Astrocyte (in vitro differentiated cells and primary cell): ENCODE measurements around the gene FN1. TPM values are rescaled to one million over a fixed set of nuclear protein-coding genes. Genes with fewer than 3 reads are reported as not detected.

Experiments used
- DNase-seq: peaks from one replicate; pipeline ENCODE4 v3.0.0-alpha.2; 2010; ENCODE audit warnings: low read depth
- FAIRE-seq: peaks from 2 replicates; lab custom pipeline; 2011; peaks lifted over from hg19 to GRCh38; lab: Jason Lieb, UNC
- H2AFZ ChIP-seq: 2 replicates; pipeline ENCODE4 v1.6.0; 2012; ENCODE audit warnings: low read depth, low read length, inconsistent platforms
- H3K27ac ChIP-seq: 2 replicates; pipeline ENCODE4 v1.5.1; 2011; ENCODE audit warnings: low read depth, low read length, inconsistent platforms
- H3K27me3 ChIP-seq: 2 replicates; pipeline ENCODE4 v1.6.0; 2011; ENCODE audit warnings: low read length, inconsistent platforms; ENCODE audit not compliant: insufficient read depth
- H3K36me3 ChIP-seq: 2 replicates; pipeline ENCODE4 v1.5.1; 2011; ENCODE audit warnings: low read length, inconsistent platforms; ENCODE audit not compliant: insufficient read depth
- H3K4me1 ChIP-seq: 2 replicates; pipeline ENCODE4 v1.5.1; 2011; ENCODE audit warnings: low read length, inconsistent platforms; ENCODE audit not compliant: insufficient read depth
- H3K4me2 ChIP-seq: 2 replicates; pipeline ENCODE4 v1.6.0; 2012; ENCODE audit warnings: low read length, inconsistent platforms
- H3K4me3 ChIP-seq: 2 replicates; pipeline ENCODE4 v1.5.1; 2011; ENCODE audit warnings: low read depth, mild to moderate bottlenecking, low read length, inconsistent platforms; ENCODE audit not compliant: insufficient read depth
- H3K79me2 ChIP-seq: 2 replicates; pipeline ENCODE4 v1.6.0; 2012; ENCODE audit warnings: mild to moderate bottlenecking, low read length, inconsistent platforms; ENCODE audit not compliant: insufficient read depth
- H3K9ac ChIP-seq: 2 replicates; pipeline ENCODE4 v1.6.0; 2012; ENCODE audit warnings: mild to moderate bottlenecking, low read length, inconsistent platforms
- H3K9me3 ChIP-seq: 2 replicates; pipeline ENCODE4 v1.5.1; 2012; ENCODE audit warnings: low read depth, mild to moderate bottlenecking, low read length, inconsistent platforms; ENCODE audit not compliant: insufficient read depth
- H4K20me1 ChIP-seq: 2 replicates; pipeline ENCODE4 v1.6.0; 2012; ENCODE audit warnings: low read length, inconsistent platforms; ENCODE audit not compliant: insufficient read depth
- H3K27ac Mint-ChIP-seq: one replicate; pipeline ENCODE4 v1.8.0; 2021; ENCODE audit warnings: mild to moderate bottlenecking, mixed read lengths; ENCODE audit not compliant: unreplicated experiment
- H3K27me3 Mint-ChIP-seq: one replicate; pipeline ENCODE4 v1.8.0; 2021; ENCODE audit warnings: low read depth, mixed read lengths; ENCODE audit not compliant: unreplicated experiment
- H3K36me3 Mint-ChIP-seq: one replicate; pipeline ENCODE4 v1.8.0; 2021; ENCODE audit warnings: low read depth, mixed read lengths; ENCODE audit not compliant: unreplicated experiment
- H3K4me1 Mint-ChIP-seq: one replicate; pipeline ENCODE4 v1.8.0; 2021; ENCODE audit warnings: low read depth, mixed read lengths; ENCODE audit not compliant: unreplicated experiment
- H3K4me3 Mint-ChIP-seq: one replicate; pipeline ENCODE4 v1.8.0; 2021; ENCODE audit warnings: mild to moderate bottlenecking, moderate library complexity, mixed read lengths; ENCODE audit not compliant: unreplicated experiment
- H3K9me3 Mint-ChIP-seq: one replicate; pipeline ENCODE4 v1.8.0; 2021; ENCODE audit warnings: mild to moderate bottlenecking, mixed read lengths; ENCODE audit not compliant: unreplicated experiment
- EZH2 ChIP-seq: IDR thresholded peaks from 2 replicates; pipeline ENCODE4 v1.6.1; 2012; ENCODE audit warnings: mild to moderate bottlenecking, low read length, inconsistent platforms; ENCODE audit not compliant: insufficient read depth
- total RNA-seq: library from RNA; stranded (reverse); gene quantifications from 2 replicates; pipeline ENCODE4 v1.2.1, GENCODE V29; 2021
- TF ChIP-seq, protein P1 (sequence below): IDR thresholded peaks from 2 replicates; pipeline ENCODE4 v1.5.1; 2011; ENCODE audit warnings: low read depth, mild to moderate bottlenecking, inconsistent platforms, low read length, moderate library complexity; ENCODE audit not compliant: insufficient read depth

FN1 gene
- total RNA-seq, 1 donor from 2014 or later, result 17,010 TPM

DNA sequence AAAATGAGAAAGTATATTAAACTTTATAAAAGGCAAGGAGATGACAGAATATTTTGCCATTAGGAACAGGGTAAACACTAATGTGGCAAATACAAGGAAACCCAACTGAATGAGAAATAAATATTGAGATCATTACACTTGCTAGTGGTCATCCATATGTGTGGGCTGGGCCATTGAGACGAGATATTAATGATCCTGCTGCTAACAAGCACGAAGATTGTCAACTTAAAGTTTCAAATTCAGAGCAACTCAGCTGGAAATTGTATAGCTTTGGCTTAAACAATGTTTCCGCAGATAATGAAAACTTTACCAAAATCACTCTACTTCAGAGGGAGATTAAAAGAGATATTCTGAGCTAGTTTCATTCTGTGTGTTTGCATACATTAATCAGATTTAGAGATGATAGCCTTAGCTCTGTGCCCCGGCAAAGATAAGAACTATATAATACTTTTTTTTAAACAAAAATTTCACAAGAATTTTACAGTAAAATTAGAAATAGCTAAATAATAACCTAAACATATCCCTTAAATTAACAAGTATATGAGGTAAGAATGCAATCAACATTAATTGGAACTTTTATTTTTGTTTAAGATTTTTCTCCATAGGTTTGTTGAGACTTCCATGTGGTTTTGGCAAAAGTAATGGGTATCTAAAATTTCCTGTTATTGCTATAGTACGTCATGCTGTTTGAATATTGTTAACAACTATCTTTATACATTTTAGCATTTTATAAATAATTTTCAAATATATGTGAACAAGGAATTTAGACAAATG, 40.0 kb downstream of the FN1 start:
- TF ChIP-seq, protein P1, sequence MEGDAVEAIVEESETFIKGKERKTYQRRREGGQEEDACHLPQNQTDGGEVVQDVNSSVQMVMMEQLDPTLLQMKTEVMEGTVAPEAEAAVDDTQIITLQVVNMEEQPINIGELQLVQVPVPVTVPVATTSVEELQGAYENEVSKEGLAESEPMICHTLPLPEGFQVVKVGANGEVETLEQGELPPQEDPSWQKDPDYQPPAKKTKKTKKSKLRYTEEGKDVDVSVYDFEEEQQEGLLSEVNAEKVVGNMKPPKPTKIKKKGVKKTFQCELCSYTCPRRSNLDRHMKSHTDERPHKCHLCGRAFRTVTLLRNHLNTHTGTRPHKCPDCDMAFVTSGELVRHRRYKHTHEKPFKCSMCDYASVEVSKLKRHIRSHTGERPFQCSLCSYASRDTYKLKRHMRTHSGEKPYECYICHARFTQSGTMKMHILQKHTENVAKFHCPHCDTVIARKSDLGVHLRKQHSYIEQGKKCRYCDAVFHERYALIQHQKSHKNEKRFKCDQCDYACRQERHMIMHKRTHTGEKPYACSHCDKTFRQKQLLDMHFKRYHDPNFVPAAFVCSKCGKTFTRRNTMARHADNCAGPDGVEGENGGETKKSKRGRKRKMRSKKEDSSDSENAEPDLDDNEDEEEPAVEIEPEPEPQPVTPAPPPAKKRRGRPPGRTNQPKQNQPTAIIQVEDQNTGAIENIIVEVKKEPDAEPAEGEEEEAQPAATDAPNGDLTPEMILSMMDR, result no peak
- TF ChIP-seq EZH2, result no peak
- H3K79me2 ChIP-seq, result peaks cover 45% of the 10 kb centered on the region
- peaks cover 46% of the 10 kb centered on the region for H3K4me1 Mint-ChIP-seq
- DNase-seq, result no peak
- no peak for FAIRE-seq
- H3K4me1 ChIP-seq, result peaks cover 29% of the 10 kb centered on the region
- peaks cover 97% of the 10 kb centered on the region for H4K20me1 ChIP-seq
- peak overlapping the region; percentile 36 for H3K4me3 Mint-ChIP-seq
- no peaks in the 10 kb centered on the region for H3K27me3 Mint-ChIP-seq
- H3K36me3 ChIP-seq, result peaks cover 95% of the 10 kb centered on the region
- peak overlapping the region; percentile 38 for H3K27ac ChIP-seq
- peak overlapping the region; percentile 75 for H3K27ac Mint-ChIP-seq
- peaks cover 21% of the 10 kb centered on the region for H3K36me3 Mint-ChIP-seq
- no peaks in the 10 kb centered on the region for H3K9me3 Mint-ChIP-seq
- no peaks in the 10 kb centered on the region for H3K27me3 ChIP-seq
- no peak overlapping the region for H3K4me2 ChIP-seq
- H2AFZ ChIP-seq, result no peak overlapping the region
- no peaks in the 10 kb centered on the region for H3K9me3 ChIP-seq
- H3K9ac ChIP-seq, result no peak overlapping the region
- no peak overlapping the region for H3K4me3 ChIP-seq

DNA sequence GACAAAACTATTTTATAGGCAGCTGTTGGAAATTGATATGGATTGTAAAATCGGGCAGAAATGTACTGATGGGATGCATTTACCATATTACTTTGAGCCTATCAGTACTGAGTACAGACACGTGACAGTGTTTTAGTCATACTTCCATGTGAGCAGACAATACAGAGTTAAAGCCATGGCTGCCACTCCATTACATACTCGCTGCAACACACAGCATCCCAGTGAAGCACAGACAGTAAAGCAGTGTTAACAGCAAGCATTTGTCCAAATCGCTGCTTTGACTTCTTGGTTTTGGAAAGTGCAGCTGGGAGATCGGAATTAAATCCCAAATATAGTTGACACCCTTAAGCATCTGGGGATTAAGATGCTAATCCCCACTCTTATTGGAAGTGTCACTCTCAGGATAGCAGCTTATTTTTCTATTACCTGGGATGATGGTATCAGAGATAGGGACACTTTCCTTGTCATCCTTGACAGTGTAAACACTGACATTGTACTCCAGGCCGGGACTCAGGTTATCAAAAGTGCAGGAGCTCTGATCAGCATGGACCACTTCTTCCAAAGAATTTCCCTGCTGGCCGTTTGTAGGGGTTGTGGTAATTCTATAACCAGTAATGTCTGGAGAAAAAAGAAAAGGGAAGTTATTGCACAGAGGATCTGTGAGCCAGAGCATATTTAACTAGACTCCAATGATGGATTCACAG, 41.6 kb downstream of the FN1 start:
- H4K20me1 ChIP-seq, result peaks cover 100% of the 10 kb centered on the region
- FAIRE-seq, result no peak
- no peak overlapping the region for H3K4me3 ChIP-seq
- H3K9ac ChIP-seq, result peak overlapping the region; percentile 50
- peak overlapping the region; percentile 75 for H3K27ac Mint-ChIP-seq
- H3K27ac ChIP-seq, result peak overlapping the region; percentile 47
- no peaks in the 10 kb centered on the region for H3K9me3 Mint-ChIP-seq
- H3K27me3 Mint-ChIP-seq, result no peaks in the 10 kb centered on the region
- H3K27me3 ChIP-seq, result no peaks in the 10 kb centered on the region
- H3K4me3 Mint-ChIP-seq, result no peak overlapping the region
- peaks cover 48% of the 10 kb centered on the region for H3K4me1 Mint-ChIP-seq
- DNase-seq, result no peak
- H3K4me2 ChIP-seq, result peak overlapping the region; percentile 39
- H3K36me3 Mint-ChIP-seq, result peaks cover 26% of the 10 kb centered on the region
- H2AFZ ChIP-seq, result no peak overlapping the region
- H3K4me1 ChIP-seq, result peaks cover 28% of the 10 kb centered on the region
- H3K36me3 ChIP-seq, result peaks cover 95% of the 10 kb centered on the region
- no peaks in the 10 kb centered on the region for H3K9me3 ChIP-seq
- TF ChIP-seq, protein P1, result no peak
- no peak for TF ChIP-seq EZH2
- H3K79me2 ChIP-seq, result peaks cover 48% of the 10 kb centered on the region
